GM21381 (cell line): ENCODE measurements around the gene PTPN23.

Source experiments
- ATAC-seq: cut with Tn5 transposase; IDR thresholded peaks from one replicate; pipeline ENCODE4 v1.9.1; 2021; ENCODE audit warnings: mild to moderate bottlenecking, moderate library complexity; ENCODE audit not compliant: unreplicated experiment

The PTPN23 gene

GRCh38 chr3:47405820-47406761 is 25.3 kb downstream of the PTPN23 start:
- no peak for ATAC-seq

- ATAC-seq, result no peak
These were observed 25.9 kb downstream of the PTPN23 start for GRCh38 chr3:47406762-47407149.

GRCh38 chr3:47407237-47407636 is 26.4 kb downstream of the PTPN23 start:
- no peak for ATAC-seq

- ATAC-seq, result no peak
These were observed 27.3 kb downstream of the PTPN23 start for GRCh38 chr3:47407896-47408838.

GRCh38 chr3:47408839-47409229 is 28.0 kb downstream of the PTPN23 start:
- ATAC-seq, result no peak

- ATAC-seq, result no peak
These were observed 28.5 kb downstream of the PTPN23 start for GRCh38 chr3:47409284-47409683.

GRCh38 chr3:47409688-47410416 is 29.0 kb downstream of the PTPN23 start:
- ATAC-seq, result no peak

GRCh38 chr3:47410417-47410720 is 29.5 kb downstream of the PTPN23 start:
- no peak for ATAC-seq

- ATAC-seq, result no peak
These were observed 30.2 kb downstream of the PTPN23 start for GRCh38 chr3:47410801-47411646.

- no peak for ATAC-seq
These were observed 31.1 kb downstream of the PTPN23 start for GRCh38 chr3:47411696-47412452.

- ATAC-seq, result no peak
These were observed 31.6 kb downstream of the PTPN23 start for GRCh38 chr3:47412453-47412756.

GRCh38 chr3:47412842-47413520 is 32.2 kb downstream of the PTPN23 start:
- no peak for ATAC-seq

GRCh38 chr3:47413751-47414150 is 32.9 kb downstream of the PTPN23 start:
- no peak for ATAC-seq

GRCh38 chr3:47414161-47414564 is 33.3 kb downstream of the PTPN23 start:
- ATAC-seq, result no peak

- no peak for ATAC-seq
These were observed 34.1 kb downstream of the PTPN23 start for GRCh38 chr3:47414666-47415587.

GRCh38 chr3:47416041-47416440 is 35.2 kb downstream of the PTPN23 start:
- no peak for ATAC-seq

GRCh38 chr3:47418167-47419082 is 37.6 kb downstream of the PTPN23 start:
- no peak for ATAC-seq
